GM23338 (cell line): ENCODE measurements around the gene IFITM10. TPM values are rescaled to one million over a fixed set of nuclear protein-coding genes. Genes with fewer than 3 reads are reported as not detected.

Source experiments
- ATAC-seq: fragments of 200-7000 bp; cut with Tn5 transposase; 3 replicates; pipeline ENCODE4 v1.9.1; 2020
- DNase-seq: peaks from one replicate; pipeline ENCODE4 v3.0.0-alpha.2; 2015; ENCODE audit warnings: low spot score
- H2AFZ ChIP-seq: fragments of 200-600 bp; sonication (generic); 2 replicates; pipeline ENCODE4 v1.8.0; 2016; ENCODE audit warnings: antibody characterized with exemption, mild to moderate bottlenecking, moderate library complexity
- H3F3A ChIP-seq: fragments of 200-600 bp; sonication (generic); replicated peaks from 2 replicates; pipeline ENCODE4 v1.8.0; 2017; ENCODE audit warnings: antibody characterized with exemption, mixed run types, low read depth
- H3K27ac ChIP-seq: fragments of 200-600 bp; sonication (generic); 2 replicates; pipeline ENCODE4 v1.6.1; 2016; ENCODE audit warnings: low read depth
- H3K27me3 ChIP-seq: fragments of 200-600 bp; sonication (generic); 2 replicates; pipeline ENCODE4 v1.8.0; 2016; ENCODE audit warnings: mild to moderate bottlenecking, mixed run types, moderate library complexity; ENCODE audit not compliant: insufficient read depth
- H3K36me3 ChIP-seq: fragments of 200-600 bp; sonication (generic); 2 replicates; pipeline ENCODE4 v1.8.0; 2016; ENCODE audit warnings: mild to moderate bottlenecking; ENCODE audit not compliant: insufficient read depth
- H3K4me1 ChIP-seq: fragments of 200-600 bp; sonication (generic); 2 replicates; pipeline ENCODE4 v1.8.0; 2016; ENCODE audit warnings: mild to moderate bottlenecking, moderate library complexity; ENCODE audit not compliant: insufficient read depth
- H3K4me2 ChIP-seq: fragments of 200-600 bp; sonication (generic); 2 replicates; pipeline ENCODE4 v1.7.1; 2017; ENCODE audit warnings: mixed run types
- H3K4me3 ChIP-seq: fragments of 200-600 bp; sonication (generic); 2 replicates; pipeline ENCODE4 v1.6.1; 2016; ENCODE audit warnings: mixed run types
- H3K79me2 ChIP-seq: fragments of 200-600 bp; sonication (generic); replicated peaks from 2 replicates; pipeline ENCODE4 v1.8.0; 2017; ENCODE audit warnings: mild to moderate bottlenecking; ENCODE audit not compliant: insufficient read depth
- H3K9me2 ChIP-seq: fragments of 200-600 bp; sonication (generic); 2 replicates; pipeline ENCODE4 v1.8.0; 2017; ENCODE audit not compliant: insufficient read depth
- H4K20me1 ChIP-seq: fragments of 200-600 bp; sonication (generic); replicated peaks from 2 replicates; pipeline ENCODE4 v1.8.0; 2017; ENCODE audit warnings: mild to moderate bottlenecking; ENCODE audit not compliant: insufficient read depth
- H3K27ac Mint-ChIP-seq: 2 replicates; pipeline ENCODE4 v1.8.0; 2020; ENCODE audit warnings: inconsistent platforms, mild to moderate bottlenecking, moderate library complexity, mixed read lengths
- H3K27me3 Mint-ChIP-seq: 3 replicates; pipeline ENCODE4 v1.8.0; 2022; ENCODE audit warnings: low read depth, mild to moderate bottlenecking, moderate library complexity, mixed read lengths, inconsistent platforms; ENCODE audit not compliant: insufficient read depth, poor library complexity
- H3K36me3 Mint-ChIP-seq: 3 replicates; pipeline ENCODE4 v1.8.0; 2021; ENCODE audit warnings: low read depth, mild to moderate bottlenecking, inconsistent platforms, moderate library complexity, mixed read lengths
- H3K4me1 Mint-ChIP-seq: 3 replicates; pipeline ENCODE4 v1.8.0; 2020; ENCODE audit warnings: mild to moderate bottlenecking, inconsistent platforms, mixed read lengths
- H3K4me3 Mint-ChIP-seq: 3 replicates; pipeline ENCODE4 v1.8.0; 2021; ENCODE audit warnings: moderate library complexity, mild to moderate bottlenecking, inconsistent platforms, mixed read lengths
- H3K9me3 Mint-ChIP-seq: 3 replicates; pipeline ENCODE4 v1.8.0; 2020; ENCODE audit warnings: moderate library complexity, mild to moderate bottlenecking, inconsistent platforms, mixed read lengths
- CREB1 ChIP-seq: fragments of 250-450 bp; sonication (Bioruptor Pico); IDR thresholded peaks from 2 replicates; pipeline ENCODE4 v1.5.0; 2020; ENCODE audit warnings: low read depth, mild to moderate bottlenecking, moderate library complexity
- CTCF ChIP-seq, 2 experiments: fragments of 200-600 bp in 1 of 2; sonication (generic) in 1 of 2; conservative IDR thresholded peaks; 2 replicates each; pipeline versions ENCODE4 v1.5.1 to v1.6.1; 2016 to 2017; ENCODE audit warnings: antibody characterized with exemption in 2 of 2, low read depth in 2 of 2, mild to moderate bottlenecking in 2 of 2, moderate library complexity in 1 of 2
- ETS1 ChIP-seq: IDR thresholded peaks from 2 replicates; pipeline ENCODE4 v1.6.1; 2016; ENCODE audit warnings: antibody characterized with exemption
- EZH2 ChIP-seq: fragments of 200-600 bp; sonication (generic); IDR thresholded peaks from one replicate; pipeline ENCODE4 v1.8.0; 2017; ENCODE audit warnings: antibody characterized with exemption, mild to moderate bottlenecking, low read depth; ENCODE audit not compliant: unreplicated experiment
- EZH2phosphoT487 ChIP-seq: fragments of 200-600 bp; sonication (generic); IDR thresholded peaks from one replicate; pipeline ENCODE4 v1.8.1; 2018; ENCODE audit warnings: antibody characterized with exemption; ENCODE audit not compliant: unreplicated experiment
- JUNB ChIP-seq: IDR thresholded peaks from one replicate; pipeline ENCODE4 v1.6.1; 2016; ENCODE audit warnings: antibody characterized with exemption; ENCODE audit not compliant: unreplicated experiment
- NANOG ChIP-seq: IDR thresholded peaks from 2 replicates; pipeline ENCODE4 v1.6.1; 2016; ENCODE audit warnings: antibody characterized with exemption, borderline replicate concordance
- POLR2AphosphoS5 ChIP-seq: IDR thresholded peaks from 2 replicates; pipeline ENCODE4 v1.6.1; 2016; ENCODE audit warnings: antibody characterized with exemption, low read depth
- REST ChIP-seq: IDR thresholded peaks from one replicate; pipeline ENCODE4 v1.6.1; 2018; ENCODE audit warnings: antibody characterized with exemption; ENCODE audit not compliant: unreplicated experiment
- STAT1 ChIP-seq: IDR thresholded peaks from one replicate; pipeline ENCODE4 v1.6.1; 2016; ENCODE audit warnings: antibody characterized with exemption; ENCODE audit not compliant: unreplicated experiment
- ZNF114 ChIP-seq: fragments of 250-450 bp; sonication (Bioruptor Pico); IDR thresholded peaks from 2 replicates; pipeline ENCODE4 v1.5.0; 2020; ENCODE audit warnings: mild to moderate bottlenecking, moderate library complexity
- ZNF331 ChIP-seq: fragments of 250-450 bp; sonication (Bioruptor Pico); IDR thresholded peaks from 2 replicates; pipeline ENCODE4 v1.5.0; 2020; ENCODE audit warnings: low read depth, mild to moderate bottlenecking, moderate library complexity
- ZNF462 ChIP-seq: fragments of 250-450 bp; sonication (Bioruptor Pico); IDR thresholded peaks from 2 replicates; pipeline ENCODE4 v1.5.0; 2020; ENCODE audit warnings: mild to moderate bottlenecking, moderate library complexity
- polyA plus RNA-seq: library from polyadenylated mRNA; unstranded; fragments of >200 nt; fragmentation: Nextera tagmentation; extraction: Ambion mirVana; gene quantifications from 2 replicates; pipeline ENCODE4 v1.2.1, GENCODE V29; 2016
- total RNA-seq: library from RNA; depleted of rRNA; stranded (reverse); fragments of >200 nt; shearing (Covaris generic); gene quantifications from 2 replicates; pipeline ENCODE4 v1.2.3, GENCODE V29; 2014

Gene IFITM10
- total and polyA plus RNA-seq, 2 experiments from 2014 or later = 0.06 TPM; not detected in 1

GRCh38 chr11:1757861-1758610 lies 7.6 kb upstream of the IFITM10 start:
- H3K4me1 Mint-ChIP-seq = peaks cover 5% of the 10 kb centered on the region
- no peak for ATAC-seq

More at GRCh38 chr11:1757861-1758610, 7.6 kb upstream of the IFITM10 start:
- peaks cover 5% of the 10 kb centered on the region for H3K27me3 Mint-ChIP-seq
- Histone ChIP-seq H4K20me1 (no peaks in the 10 kb centered on the region), H3K9me2 (no peaks in the 10 kb centered on the region), H2AFZ (no peak overlapping the region), H3K4me2 (no peak overlapping the region), H3K27ac (no peak overlapping the region), H3K79me2 (peaks cover under 1% of the 10 kb centered on the region; the same call in 1 of the 2 replicates), H3K27me3 (no peaks in the 10 kb centered on the region), H3K36me3 (no peaks in the 10 kb centered on the region), H3F3A (no peaks in the 10 kb centered on the region), H3K4me1 (no peaks in the 10 kb centered on the region; the same call in 1 of the 2 replicates), H3K4me3 (no peak overlapping the region)
- H3K27ac Mint-ChIP-seq = no peak overlapping the region
- TF ChIP-seq CTCF (conservative IDR thresholded peaks at IDR 0.05; ENCODE audit: low read depth in 2 of 2) (no peak), REST (no peak), ZNF114 (CRISPR knock-in tag) (no peak), CREB1 (CRISPR knock-in tag) (no peak), ETS1 (no peak), EZH2 (no peak), JUNB (no peak), ZNF331 (no peak), NANOG (no peak), STAT1 (no peak), EZH2phosphoT487 (no peak), POLR2AphosphoS5 (no peak), ZNF462 (no peak)
- no peak for DNase-seq
- peaks cover 11% of the 10 kb centered on the region; the same call in 2 of the 3 replicates for H3K36me3 Mint-ChIP-seq
- no peaks in the 10 kb centered on the region for H3K9me3 Mint-ChIP-seq
- no peak overlapping the region for H3K4me3 Mint-ChIP-seq
